OCI-LY3 (cell line): Measurements from ENCODE around the gene MLST8.

ENCODE experiments used
- EZH2phosphoT487 ChIP-seq: fragments of 200-600 bp; shearing (Covaris generic); IDR thresholded peaks from 2 replicates; pipeline ENCODE4 v1.6.1; 2018; ENCODE audit warnings: antibody characterized with exemption, mixed run types, low read depth
- TF ChIP-seq, protein P1 (sequence below): fragments of 200-600, 300-600 bp; sonication (generic); IDR thresholded peaks from 2 replicates; pipeline ENCODE4 v1.5.1; 2014; ENCODE audit warnings: antibody characterized with exemption, low read length, low read depth

DNA sequence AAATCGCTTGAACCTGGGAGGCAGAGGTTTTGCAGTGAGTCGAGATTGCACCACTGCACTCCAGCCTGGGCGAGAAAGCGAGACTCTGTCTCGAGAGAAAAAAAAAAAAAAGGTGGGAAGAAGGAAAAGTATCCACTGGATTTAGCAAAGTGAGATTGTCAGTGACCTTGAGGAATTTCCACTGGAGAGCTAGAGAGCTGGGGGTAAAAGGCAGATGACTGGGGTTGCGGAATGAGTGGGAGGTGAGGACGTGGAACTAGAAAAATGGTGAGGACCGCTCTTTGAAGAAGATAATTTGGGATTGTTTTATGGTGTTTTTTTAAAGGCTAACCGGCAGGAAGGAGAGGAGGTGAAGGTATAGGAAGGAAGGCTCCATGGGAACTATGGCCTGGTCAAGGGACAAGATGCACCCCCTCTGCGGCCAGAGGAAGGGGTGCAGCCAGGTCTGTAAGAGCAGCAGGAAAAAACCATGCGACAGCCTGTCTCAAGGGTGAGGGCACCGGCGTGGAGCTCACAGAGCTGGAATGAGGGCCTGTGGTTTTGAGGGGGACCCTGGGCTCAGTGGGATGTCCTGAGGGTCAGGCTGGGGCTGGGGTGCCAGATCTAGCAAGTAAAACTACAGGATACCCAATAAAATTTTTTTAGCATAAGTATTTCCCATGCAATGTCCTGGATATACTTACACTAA lies 694 bp upstream of the MLST8 start:
- TF ChIP-seq, protein P1, sequence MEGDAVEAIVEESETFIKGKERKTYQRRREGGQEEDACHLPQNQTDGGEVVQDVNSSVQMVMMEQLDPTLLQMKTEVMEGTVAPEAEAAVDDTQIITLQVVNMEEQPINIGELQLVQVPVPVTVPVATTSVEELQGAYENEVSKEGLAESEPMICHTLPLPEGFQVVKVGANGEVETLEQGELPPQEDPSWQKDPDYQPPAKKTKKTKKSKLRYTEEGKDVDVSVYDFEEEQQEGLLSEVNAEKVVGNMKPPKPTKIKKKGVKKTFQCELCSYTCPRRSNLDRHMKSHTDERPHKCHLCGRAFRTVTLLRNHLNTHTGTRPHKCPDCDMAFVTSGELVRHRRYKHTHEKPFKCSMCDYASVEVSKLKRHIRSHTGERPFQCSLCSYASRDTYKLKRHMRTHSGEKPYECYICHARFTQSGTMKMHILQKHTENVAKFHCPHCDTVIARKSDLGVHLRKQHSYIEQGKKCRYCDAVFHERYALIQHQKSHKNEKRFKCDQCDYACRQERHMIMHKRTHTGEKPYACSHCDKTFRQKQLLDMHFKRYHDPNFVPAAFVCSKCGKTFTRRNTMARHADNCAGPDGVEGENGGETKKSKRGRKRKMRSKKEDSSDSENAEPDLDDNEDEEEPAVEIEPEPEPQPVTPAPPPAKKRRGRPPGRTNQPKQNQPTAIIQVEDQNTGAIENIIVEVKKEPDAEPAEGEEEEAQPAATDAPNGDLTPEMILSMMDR = no peak
- TF ChIP-seq EZH2phosphoT487 = no peak
